ENCODE data around the gene HSPB6. TPM values are rescaled to one million over a fixed set of nuclear protein-coding genes. Genes with fewer than 3 reads are reported as not detected.

HSPB6 gene
- total RNA-seq, 1 donor from 2014 or later, result not detected

DNA sequence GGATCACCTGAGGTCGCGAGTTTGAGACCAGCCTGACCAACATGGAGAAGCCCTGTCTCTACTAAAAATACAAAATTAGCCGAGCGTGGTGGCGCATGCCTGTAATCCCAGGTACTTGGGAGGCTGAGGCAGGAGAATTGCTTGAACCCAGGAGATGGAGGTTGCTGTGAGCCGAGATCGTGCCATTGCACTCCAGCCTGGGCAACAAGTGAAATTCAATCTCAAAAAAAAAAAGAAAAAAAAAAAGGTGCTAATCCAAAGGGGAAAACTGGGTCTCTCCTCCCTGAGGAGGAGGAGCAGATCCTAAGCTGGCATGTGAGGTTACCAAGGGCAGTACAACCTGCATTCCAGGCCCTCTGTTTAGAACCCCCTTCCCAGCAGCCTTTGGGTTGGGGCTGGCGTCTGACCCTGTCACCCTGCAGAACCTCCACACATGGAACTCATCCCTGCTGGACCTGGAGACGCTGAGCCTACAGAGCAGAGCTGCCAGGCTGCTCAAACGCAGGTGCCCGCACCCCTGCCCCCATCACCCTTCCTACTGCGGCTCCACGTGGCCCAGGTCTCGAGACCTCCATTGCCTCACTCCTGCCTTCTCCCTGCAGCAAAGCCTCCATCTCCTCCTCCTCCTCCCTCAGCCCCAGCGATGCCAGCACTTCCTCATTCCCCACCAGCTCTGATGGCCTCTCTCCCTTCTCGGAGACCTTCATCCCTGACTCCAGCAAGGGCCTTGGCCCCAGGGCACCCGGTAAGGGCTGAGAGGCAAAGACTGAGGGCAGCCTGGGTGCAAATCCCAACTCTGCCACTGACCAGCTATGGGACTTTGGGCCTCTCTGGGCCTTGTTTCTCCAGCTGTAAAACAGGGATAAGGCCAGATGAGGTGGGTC, 7.8 kb upstream of the HSPB6 start:
- TF ChIP-seq CTCF (IDR thresholded peaks at IDR 0.05), result no peak

DNA sequence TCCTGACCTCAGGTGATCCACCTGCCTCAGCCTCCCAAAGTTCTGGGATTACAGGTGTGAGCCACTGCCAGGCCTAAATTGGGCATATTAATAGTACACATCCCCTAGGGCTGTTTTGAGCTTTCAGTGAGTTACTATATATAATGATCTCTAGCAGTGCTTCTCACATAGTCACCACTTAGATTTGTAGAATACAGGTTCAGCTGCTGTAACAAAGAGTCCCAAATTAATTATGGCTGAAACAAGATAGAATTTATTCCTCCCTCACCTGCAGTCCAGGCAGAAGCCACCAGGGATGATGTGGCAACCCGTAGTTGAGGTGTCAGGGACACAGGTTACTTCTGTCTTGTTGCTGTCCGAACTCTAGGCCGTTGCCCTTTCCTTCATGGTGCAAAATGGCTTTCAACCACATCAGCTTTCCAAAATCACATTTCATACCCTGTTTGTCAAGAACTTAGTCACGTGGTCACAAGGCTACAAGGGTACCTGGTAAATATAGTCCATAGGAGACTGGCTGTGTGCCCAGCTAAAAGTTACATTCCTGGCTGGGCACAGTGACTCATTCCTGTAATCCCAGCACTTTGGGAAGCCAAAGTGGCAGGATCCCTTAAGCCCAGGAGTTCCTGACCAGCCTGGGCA, 4.0 kb upstream of the HSPB6 start:
- ChIA-PET POLR2A (no interaction called here), CTCF (no interaction called here)
- Mint-ChIP-seq H3K36me3 (ENCODE audit: low read depth) (peaks cover 31% of the 10 kb centered on the region), H3K27me3 (peaks cover 9% of the 10 kb centered on the region), H3K9me3 (no peaks in the 10 kb centered on the region), H3K27ac (no peak overlapping the region), H3K4me3 (no peak overlapping the region), H3K4me1 (peaks cover 30% of the 10 kb centered on the region)
- intact Hi-C loops (cut with micrococcal nuclease), result no loop called here
- DNase-seq (no peak), ATAC-seq (ENCODE audit: low read depth) (no peak)
- no peak for TF ChIP-seq CTCF (IDR thresholded peaks at IDR 0.05)

More for the DNA sequence above, 7.8 kb upstream of the HSPB6 start:
- no peak for ATAC-seq (ENCODE audit: low read depth)
- Mint-ChIP-seq H3K27ac (no peak overlapping the region), H3K36me3 (ENCODE audit: low read depth) (peaks cover 41% of the 10 kb centered on the region), H3K4me1 (no peaks in the 10 kb centered on the region), H3K9me3 (no peaks in the 10 kb centered on the region), H3K4me3 (no peak overlapping the region), H3K27me3 (no peaks in the 10 kb centered on the region)
- intact Hi-C loops (cut with micrococcal nuclease), result no loop called here
- ChIA-PET POLR2A (no interaction called here), CTCF (no interaction called here)
- DNase-seq, result no peak

- no peak overlapping the region for H3K27ac Mint-ChIP-seq
- peaks cover 28% of the 10 kb centered on the region for H3K36me3 Mint-ChIP-seq (ENCODE audit: low read depth)
- no peaks in the 10 kb centered on the region for H3K9me3 Mint-ChIP-seq
- TF ChIP-seq CTCF (IDR thresholded peaks at IDR 0.05), result no peak
- ATAC-seq (ENCODE audit: low read depth) (no peak), DNase-seq (no peak)
- H3K4me1 Mint-ChIP-seq, result peaks cover 33% of the 10 kb centered on the region
- POLR2A ChIA-PET, result interaction anchor here (0.6 to 0.9 kb wide), 2 partner anchors 14 to 675 kb away, joined by 3 read pairs; partner anchors contain the start of genes PSENEN and U2AF1L4
- intact Hi-C loops (cut with micrococcal nuclease), result loop anchor here (5.0 kb wide), 1 partner anchor 212 kb away; the partner anchor contains the start of gene TMEM147
- CTCF ChIA-PET, result no interaction called here
- peaks cover 14% of the 10 kb centered on the region for H3K27me3 Mint-ChIP-seq
- H3K4me3 Mint-ChIP-seq, result peak overlapping the region; percentile 60
Measured at GRCh38 chr19:35759697-35760096, 2.9 kb upstream of the HSPB6 start.

DNA sequence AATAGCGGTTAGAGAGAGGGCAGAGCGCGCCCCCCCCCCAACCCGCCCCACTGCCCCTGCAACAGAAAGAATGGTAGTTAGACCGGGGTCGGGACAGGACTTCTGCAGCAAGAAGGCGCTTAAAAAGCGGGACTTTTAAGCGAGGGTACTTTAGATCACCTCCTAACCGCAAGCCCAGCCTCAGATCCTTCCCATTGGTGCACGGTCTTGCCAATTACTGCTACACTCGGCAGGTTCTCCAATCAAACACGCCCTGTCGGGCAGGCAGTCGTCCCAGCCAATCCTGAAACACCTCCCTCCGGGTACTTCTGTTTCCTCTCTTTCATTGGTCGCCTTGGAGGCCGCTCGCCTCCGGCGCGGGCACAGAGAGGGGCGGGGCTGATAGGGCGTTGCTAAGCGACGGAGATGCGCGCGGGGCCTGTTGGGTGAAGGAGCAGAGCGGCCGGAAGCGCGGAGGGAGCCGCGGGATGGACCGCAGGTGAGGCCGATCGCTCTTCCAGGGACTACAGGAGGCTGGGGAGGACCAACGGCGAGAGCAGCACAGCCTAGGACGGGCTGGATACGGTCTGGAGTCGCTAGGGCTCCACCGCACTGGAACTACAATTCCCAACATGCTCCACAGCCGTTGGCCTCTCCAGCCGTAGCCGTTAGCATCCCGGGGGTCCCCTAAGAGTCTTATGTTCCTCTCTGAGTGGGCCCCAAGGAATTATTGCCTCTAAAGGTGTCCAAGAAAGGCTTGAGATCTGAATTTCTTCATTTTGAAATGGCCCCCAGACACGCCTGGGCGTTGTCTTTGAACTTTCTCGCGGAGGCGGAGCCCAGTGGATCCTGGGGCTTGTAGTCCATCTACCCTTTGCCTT, 1.1 kb upstream of the HSPB6 start, which contains the start of gene PROSER3:
Gene PROSER3 (plus strand): TSS at position 428 of the 860 bp plus-strand sequence. CDS start 40 bp downstream, at position 468.
- intact Hi-C loops (cut with micrococcal nuclease), result loop anchor here (1.0 to 5.0 kb wide), 5 partner anchors 10 to 211 kb away; partner anchors contain the start of genes ARHGAP33, LIN37 and TMEM147
- TF ChIP-seq CTCF (IDR thresholded peaks at IDR 0.05), result no peak
- peaks cover 33% of the 10 kb centered on the region for H3K4me1 Mint-ChIP-seq

More for the DNA sequence above, 1.1 kb upstream of the HSPB6 start, which contains the start of gene PROSER3:
- peaks cover 33% of the 10 kb centered on the region for H3K36me3 Mint-ChIP-seq (ENCODE audit: low read depth)
- no peaks in the 10 kb centered on the region for H3K9me3 Mint-ChIP-seq
- ATAC-seq (ENCODE audit: low read depth) (peak; percentile 95), DNase-seq (peak; percentile 94)
- peaks cover 15% of the 10 kb centered on the region for H3K27me3 Mint-ChIP-seq
- H3K4me3 Mint-ChIP-seq, result peak within 1 kb of the TSS; percentile 97
- ChIA-PET POLR2A (interaction anchor here (0.7 to 3.8 kb wide), 6 partner anchors 8 to 56 kb away, joined by 3 to 69 read pairs (median 10); partner anchors contain the start of genes IGFLR1, LIN37, PSENEN and U2AF1L4), CTCF (no interaction called here)
- H3K27ac Mint-ChIP-seq, result peak within 1 kb of the TSS; percentile 96

Data from activated B cell treated with CpG ODN at 0.5 μM for 24 hours (primary cell).